HG03575 (cell line): ENCODE results near the gene MRPL4.

Experiments used
- ATAC-seq: cut with Tn5 transposase; IDR thresholded peaks from one replicate; pipeline ENCODE4 v1.9.1; 2021; ENCODE audit not compliant: unreplicated experiment, insufficient number of reproducible peaks, low FRiP score; ENCODE audit errors: extremely low read depth

The MRPL4 gene

DNA sequence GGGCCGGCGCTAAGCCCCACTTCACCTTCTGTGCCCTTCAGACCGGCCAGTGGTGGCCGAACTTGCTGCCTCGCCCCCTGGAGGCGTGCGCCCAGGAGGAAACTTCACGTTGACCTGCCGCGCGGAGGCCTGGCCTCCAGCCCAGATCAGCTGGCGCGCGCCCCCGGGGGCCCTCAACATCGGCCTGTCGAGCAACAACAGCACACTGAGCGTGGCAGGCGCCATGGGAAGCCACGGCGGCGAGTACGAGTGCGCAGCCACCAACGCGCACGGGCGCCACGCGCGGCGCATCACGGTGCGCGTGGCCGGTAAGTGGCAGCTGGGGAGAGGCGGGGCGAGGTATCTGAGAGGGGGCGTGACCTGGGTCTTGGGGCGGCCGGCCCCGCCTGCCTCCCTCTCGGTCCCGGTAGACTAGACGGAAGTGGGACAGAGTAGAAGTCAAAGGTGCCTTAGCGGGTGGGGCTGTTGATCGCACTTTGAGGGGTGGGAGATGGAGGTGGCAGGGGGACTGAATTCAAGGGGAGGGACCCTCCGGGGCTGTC, 43.4 kb downstream of the MRPL4 start:
- ATAC-seq = no peak

DNA sequence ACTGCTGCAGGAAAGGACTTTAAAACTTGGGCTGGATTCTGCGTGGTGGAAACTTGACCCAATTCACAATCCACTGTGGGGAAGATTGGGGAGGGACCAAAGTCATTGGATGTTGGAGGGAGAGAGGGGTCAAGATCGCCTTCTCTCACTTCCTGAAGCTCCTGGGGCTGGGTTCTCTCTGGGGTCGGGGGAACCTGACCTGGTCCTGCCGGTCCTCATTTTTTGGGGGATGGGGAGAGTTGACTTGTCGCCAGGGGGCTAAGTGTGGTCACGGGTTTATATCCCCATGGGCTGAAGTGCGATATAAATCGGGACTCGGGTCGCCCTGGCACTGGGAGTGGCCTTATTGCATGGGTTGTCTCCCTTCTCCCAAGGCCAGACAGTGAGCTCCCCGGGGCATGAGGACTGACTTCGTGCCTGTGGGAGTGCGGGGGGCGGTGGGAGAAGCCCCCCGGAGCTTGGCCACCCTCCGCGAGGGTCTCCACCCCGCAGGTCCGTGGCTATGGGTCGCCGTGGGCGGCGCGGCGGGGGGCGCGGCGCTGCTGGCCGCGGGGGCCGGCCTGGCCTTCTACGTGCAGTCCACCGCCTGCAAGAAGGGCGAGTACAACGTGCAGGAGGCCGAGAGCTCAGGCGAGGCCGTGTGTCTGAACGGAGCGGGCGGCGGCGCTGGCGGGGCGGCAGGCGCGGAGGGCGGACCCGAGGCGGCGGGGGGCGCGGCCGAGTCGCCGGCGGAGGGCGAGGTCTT, 44.0 kb downstream of the MRPL4 start:
- no peak for ATAC-seq

DNA sequence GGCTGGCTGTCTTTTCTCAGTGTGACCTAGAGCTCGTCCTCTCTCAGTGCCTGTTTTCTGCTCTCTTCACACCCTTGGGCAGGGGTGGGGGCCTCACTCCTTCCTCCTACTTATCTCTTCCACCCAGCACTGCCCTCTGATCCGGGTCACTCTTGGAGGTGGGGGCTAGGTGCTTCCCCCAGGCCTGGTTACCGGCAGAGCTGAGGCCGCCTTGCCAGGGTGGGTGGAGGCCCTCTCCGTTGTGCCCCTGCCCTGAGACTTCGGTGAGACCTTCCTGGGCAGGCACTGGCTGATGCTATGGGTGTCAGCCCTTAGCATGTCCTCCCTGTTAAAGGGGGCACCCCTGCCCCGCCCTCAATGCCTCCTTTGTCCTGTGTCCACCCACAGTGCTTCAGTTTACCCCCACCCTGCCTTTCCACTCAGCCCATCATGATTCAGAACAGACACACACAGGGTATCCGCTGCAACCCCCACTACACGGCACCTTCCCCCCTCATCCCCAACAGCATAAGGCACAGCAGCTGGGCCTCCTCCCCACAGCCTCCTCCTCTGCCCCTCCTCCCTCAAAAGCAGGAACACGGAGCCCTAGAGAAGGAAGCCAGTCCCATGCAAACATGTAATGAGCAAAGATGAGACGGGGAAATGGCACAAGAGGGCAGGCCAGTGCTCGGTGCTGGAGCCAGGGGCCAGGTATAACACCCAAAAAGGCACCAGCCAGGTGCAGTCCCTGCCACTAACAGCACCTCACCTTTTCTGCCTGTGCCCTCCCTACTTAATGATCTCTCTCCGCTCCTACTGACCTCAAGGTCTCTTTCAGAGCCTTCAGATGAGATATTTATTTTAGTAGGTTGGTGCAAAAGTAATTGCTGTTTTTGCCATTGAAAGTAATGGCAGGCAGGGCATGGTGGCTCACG, 47.8 kb downstream of the MRPL4 start:
- no peak for ATAC-seq

DNA sequence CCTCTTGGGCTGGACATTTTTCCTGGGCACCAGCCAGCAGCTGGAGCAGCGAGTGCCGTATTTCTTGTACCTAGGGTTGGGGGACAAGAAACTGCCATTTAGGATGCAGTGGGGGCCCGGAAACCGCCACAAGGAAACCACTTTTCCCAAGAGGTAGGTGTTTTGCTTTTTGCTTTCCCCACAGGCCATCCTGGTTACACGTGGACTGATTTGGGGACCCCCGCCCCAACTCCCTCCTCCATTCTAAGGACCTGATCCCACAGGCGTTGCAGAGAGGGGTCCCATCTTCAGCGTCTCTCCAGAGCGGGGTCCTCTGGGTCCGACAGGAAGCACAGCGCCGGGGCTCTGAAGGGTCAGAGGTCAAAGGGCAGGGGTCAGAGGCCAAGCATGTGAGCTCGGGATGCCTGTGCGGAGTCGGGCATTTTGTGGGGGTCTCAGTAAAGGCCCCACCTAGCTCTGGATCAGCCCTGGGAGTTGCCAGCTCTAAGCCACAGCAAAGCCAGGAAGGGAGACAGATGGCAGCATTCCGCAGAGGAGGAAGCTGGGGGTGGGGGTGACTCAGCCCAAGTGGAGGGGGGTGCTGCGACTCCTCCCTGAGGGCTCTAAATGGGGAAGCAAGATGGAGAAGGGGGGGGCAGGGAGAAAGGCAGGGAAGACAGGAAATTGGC, 53.3 kb downstream of the MRPL4 start:
- ATAC-seq = no peak

DNA sequence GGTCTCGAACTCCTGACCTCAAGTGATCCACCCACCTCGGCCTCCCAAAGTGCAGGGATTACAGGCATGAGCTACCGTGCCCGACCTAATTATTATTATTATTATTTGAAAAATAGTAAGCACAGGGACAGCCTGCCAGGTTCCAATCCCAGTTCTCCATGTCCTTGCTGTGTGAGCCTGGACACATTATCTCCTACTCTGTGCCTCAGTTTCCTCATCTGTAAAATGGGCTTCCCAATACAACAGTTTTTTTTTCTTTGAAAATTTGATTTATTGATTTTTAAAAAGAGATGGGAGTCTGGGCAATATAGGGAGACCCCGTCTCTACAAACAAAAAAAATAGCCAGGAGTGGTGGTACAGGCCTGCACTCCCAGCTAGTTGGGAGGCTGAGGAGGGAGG, 54.3 kb downstream of the MRPL4 start:
- no peak for ATAC-seq

DNA sequence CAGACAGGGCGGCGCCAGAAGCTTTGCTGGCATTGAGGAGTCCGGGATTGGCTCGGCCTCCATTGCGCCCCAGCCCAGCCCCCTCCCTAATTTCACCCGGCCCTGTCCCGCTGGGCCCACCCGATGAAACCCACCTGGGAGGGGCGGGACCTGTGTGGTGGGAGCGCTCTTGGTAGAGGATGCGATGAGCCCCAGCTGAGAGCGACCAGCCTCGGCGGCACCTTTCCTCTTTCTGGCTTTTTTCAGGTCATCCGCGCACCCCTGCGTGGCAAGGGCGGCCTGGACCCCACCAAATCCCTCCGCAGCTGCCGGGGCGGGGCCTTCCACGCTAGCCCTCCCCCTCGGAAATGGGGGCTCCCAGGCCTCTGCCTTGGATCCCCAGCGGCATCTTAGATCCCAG, 57.4 kb downstream of the MRPL4 start, which contains the start of gene ZGLP1:
Gene ZGLP1 (minus strand): TSS at position 393 of the 400 bp plus-strand sequence.
- no peak for ATAC-seq
